RCC 7860 (cell line): ENCODE measurements around the gene ASPG.
"Not testable (repeated sequence)": the region's sequence is repeated elsewhere in the genome, so short reads cannot be mapped to it uniquely, and the experiment has no call there.

ENCODE experiments used
- DNase-seq: peaks from one replicate; pipeline ENCODE4 v3.0.0-alpha.2; 2015; ENCODE audit warnings: low spot score
- FAIRE-seq: peaks from 2 replicates; lab custom pipeline; 2012; peaks lifted over from hg19 to GRCh38; lab: Jason Lieb, UNC

Gene ASPG

GRCh38 chr14:104144911-104145825, 59.7 kb downstream of the ASPG start:
- FAIRE-seq (no peak), DNase-seq (no peak)

GRCh38 chr14:104145826-104146601, 60.5 kb downstream of the ASPG start:
- no peak for DNase-seq
- FAIRE-seq: no peak

- no peak for FAIRE-seq
- DNase-seq: no peak
These were observed 61.3 kb downstream of the ASPG start for GRCh38 chr14:104146651-104147345.

GRCh38 chr14:104147346-104148125, 62.0 kb downstream of the ASPG start:
- FAIRE-seq (no peak), DNase-seq (no peak)

- FAIRE-seq (no peak), DNase-seq (no peak)
These were observed 63.2 kb downstream of the ASPG start for GRCh38 chr14:104148433-104149277.

GRCh38 chr14:104149278-104149595, 63.7 kb downstream of the ASPG start:
- DNase-seq (no peak), FAIRE-seq (no peak)

- no peak for DNase-seq
These were observed 64.2 kb downstream of the ASPG start for GRCh38 chr14:104149617-104150135.

GRCh38 chr14:104150136-104151025, 64.9 kb downstream of the ASPG start:
- FAIRE-seq: no peak

More at GRCh38 chr14:104149617-104150135, 64.2 kb downstream of the ASPG start:
- FAIRE-seq: no peak

GRCh38 chr14:104151026-104151381, 65.5 kb downstream of the ASPG start:
- no peak for FAIRE-seq
- no peak for DNase-seq

More at GRCh38 chr14:104150136-104151025, 64.9 kb downstream of the ASPG start:
- DNase-seq: no peak

GRCh38 chr14:104151566-104152245, 66.2 kb downstream of the ASPG start:
- no peak for DNase-seq
- no peak for FAIRE-seq

- no peak for DNase-seq
These were observed 66.7 kb downstream of the ASPG start for GRCh38 chr14:104152246-104152575.

GRCh38 chr14:104152686-104153393, 67.3 kb downstream of the ASPG start:
- DNase-seq: no peak
- no peak for FAIRE-seq

More at GRCh38 chr14:104152246-104152575, 66.7 kb downstream of the ASPG start:
- FAIRE-seq: no peak

- FAIRE-seq: not testable (repeated sequence)
These were observed 67.9 kb downstream of the ASPG start for GRCh38 chr14:104153394-104153755.

GRCh38 chr14:104154246-104154645, 68.7 kb downstream of the ASPG start:
- no peak for FAIRE-seq
- no peak for DNase-seq

More at GRCh38 chr14:104153394-104153755, 67.9 kb downstream of the ASPG start:
- not testable (repeated sequence) for DNase-seq

GRCh38 chr14:104155513-104155912, 70.0 kb downstream of the ASPG start:
- DNase-seq: no peak
- no peak for FAIRE-seq

GRCh38 chr14:104156142-104156541, 70.6 kb downstream of the ASPG start:
- FAIRE-seq (no peak), DNase-seq (no peak)
